ENCODE measurements around the gene CRYGA.

DNA sequence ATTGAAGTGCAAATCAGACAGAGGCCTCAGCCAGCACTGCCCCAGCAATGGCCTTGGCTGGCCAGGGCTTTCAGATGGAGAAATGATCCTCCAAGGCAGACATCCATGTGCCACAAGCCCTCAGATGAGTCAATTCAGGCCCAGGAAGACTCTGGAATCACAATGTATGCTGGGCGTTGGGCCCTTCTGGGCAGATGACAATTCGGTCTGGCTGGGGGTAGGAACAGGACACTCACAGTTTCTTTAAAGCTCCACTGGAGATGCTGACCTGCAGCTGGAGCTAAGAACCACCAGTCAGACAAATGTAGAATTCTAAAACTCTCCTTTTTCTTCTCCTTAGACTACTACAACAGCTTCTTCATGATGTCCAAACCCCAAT, 26.7 kb downstream of the CRYGA start:
- TF ChIP-seq, protein P1, sequence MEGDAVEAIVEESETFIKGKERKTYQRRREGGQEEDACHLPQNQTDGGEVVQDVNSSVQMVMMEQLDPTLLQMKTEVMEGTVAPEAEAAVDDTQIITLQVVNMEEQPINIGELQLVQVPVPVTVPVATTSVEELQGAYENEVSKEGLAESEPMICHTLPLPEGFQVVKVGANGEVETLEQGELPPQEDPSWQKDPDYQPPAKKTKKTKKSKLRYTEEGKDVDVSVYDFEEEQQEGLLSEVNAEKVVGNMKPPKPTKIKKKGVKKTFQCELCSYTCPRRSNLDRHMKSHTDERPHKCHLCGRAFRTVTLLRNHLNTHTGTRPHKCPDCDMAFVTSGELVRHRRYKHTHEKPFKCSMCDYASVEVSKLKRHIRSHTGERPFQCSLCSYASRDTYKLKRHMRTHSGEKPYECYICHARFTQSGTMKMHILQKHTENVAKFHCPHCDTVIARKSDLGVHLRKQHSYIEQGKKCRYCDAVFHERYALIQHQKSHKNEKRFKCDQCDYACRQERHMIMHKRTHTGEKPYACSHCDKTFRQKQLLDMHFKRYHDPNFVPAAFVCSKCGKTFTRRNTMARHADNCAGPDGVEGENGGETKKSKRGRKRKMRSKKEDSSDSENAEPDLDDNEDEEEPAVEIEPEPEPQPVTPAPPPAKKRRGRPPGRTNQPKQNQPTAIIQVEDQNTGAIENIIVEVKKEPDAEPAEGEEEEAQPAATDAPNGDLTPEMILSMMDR (IDR thresholded peaks at IDR 0.05), result no peak
- TF ChIP-seq POLR2A (IDR thresholded peaks at IDR 0.05) (no peak), POLR2AphosphoS5 (IDR thresholded peaks at IDR 0.05) (no peak)

All from suprapubic skin (tissue), 4 donors.